ENCODE results near the gene HOXD4.

Gene HOXD4

DNA sequence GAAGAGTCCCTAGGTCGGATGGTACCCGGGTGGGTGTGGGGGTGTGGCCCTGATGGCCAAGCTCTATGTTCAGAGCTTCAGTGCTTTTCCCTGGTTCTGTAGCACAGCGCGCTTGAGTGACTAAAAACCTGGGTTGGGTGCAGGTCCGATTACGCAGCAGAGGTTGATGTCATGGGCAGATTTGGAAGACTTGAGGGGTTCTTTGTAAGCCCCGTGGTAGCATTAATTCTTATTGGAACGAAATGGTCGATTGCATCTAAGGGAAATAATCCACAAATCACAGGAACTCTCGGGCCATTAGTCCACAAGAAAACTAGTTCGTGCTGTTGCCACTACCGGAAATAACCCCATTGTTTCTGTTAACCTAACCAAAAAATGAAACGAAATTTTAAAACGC, 12.8 kb upstream of the HOXD4 start:
- H3K4me1 ChIP-seq (ENCODE audit: insufficient read depth, low read length), result peaks cover 25% of the 10 kb centered on the region
- H3K27ac ChIP-seq (ENCODE audit: low read depth, low read length), result peak overlapping the region; percentile 77
- H3K27me3 ChIP-seq (ENCODE audit: control insufficient read depth in 1 of 2, insufficient read depth in 2 of 2, low read length in 2 of 2), result peaks cover 0 to 14% of the 10 kb centered on the region in 2 donors
- peak overlapping the region; percentile 80 for H3K9ac ChIP-seq (ENCODE audit: low read length)
- peak overlapping the region in 1 of 2 donors; percentile 73 for H3K4me3 ChIP-seq (ENCODE audit: low read depth in 1 of 2, low read length in 2 of 2)
- H3K36me3 ChIP-seq (ENCODE audit: insufficient read depth, low read length), result no peaks in the 10 kb centered on the region
- no peaks in the 10 kb centered on the region for H3K9me3 ChIP-seq (ENCODE audit: low read length)

DNA sequence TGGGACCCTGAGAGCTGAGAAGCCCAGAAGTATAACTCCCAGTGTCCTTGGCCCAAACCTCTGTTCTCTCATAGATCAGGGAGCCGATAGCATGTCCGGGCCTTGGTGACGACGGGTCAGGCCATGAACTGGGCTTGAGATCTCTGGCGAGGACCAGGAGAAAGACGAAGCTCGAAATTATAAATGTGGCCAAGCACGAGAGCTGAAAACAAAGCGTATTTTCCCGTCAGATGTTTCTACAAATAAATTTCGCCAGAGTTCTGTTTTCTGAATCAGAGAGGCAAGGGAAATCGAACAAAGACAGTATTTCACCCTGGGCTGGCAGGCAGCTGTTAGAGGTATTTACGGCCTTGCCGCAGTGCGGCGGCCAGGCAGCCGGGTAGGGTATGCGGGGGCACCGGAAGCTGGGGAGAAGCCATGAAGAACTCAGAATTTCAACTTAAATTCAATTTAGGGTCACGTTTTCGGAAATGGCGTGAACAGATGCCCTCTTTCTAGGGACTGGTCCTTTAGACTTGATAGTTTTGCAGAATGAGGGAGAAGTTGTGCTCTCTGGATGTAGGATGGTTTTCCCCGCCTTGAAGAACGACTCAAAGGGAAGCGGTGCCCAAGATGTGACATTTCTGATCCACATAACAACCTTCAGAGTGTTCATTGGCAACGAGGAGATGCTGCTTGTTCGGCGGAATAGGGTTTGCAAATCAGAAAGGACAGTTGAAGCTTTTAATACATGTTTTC, 12.3 kb upstream of the HOXD4 start:
- Histone ChIP-seq H3K36me3 (ENCODE audit: insufficient read depth, low read length) (no peaks in the 10 kb centered on the region), H3K27me3 (ENCODE audit: control insufficient read depth in 1 of 2, insufficient read depth in 2 of 2, low read length in 2 of 2) (peaks cover 0 to 14% of the 10 kb centered on the region in 2 donors), H3K4me1 (ENCODE audit: insufficient read depth, low read length) (peaks cover 23% of the 10 kb centered on the region), H3K9ac (ENCODE audit: low read length) (peak overlapping the region; percentile 80), H3K4me3 (ENCODE audit: low read depth in 1 of 2, low read length in 2 of 2) (peak overlapping the region in 1 of 2 donors; percentile 73), H3K27ac (ENCODE audit: low read depth, low read length) (peak overlapping the region; percentile 77), H3K9me3 (ENCODE audit: low read length) (no peaks in the 10 kb centered on the region)

DNA sequence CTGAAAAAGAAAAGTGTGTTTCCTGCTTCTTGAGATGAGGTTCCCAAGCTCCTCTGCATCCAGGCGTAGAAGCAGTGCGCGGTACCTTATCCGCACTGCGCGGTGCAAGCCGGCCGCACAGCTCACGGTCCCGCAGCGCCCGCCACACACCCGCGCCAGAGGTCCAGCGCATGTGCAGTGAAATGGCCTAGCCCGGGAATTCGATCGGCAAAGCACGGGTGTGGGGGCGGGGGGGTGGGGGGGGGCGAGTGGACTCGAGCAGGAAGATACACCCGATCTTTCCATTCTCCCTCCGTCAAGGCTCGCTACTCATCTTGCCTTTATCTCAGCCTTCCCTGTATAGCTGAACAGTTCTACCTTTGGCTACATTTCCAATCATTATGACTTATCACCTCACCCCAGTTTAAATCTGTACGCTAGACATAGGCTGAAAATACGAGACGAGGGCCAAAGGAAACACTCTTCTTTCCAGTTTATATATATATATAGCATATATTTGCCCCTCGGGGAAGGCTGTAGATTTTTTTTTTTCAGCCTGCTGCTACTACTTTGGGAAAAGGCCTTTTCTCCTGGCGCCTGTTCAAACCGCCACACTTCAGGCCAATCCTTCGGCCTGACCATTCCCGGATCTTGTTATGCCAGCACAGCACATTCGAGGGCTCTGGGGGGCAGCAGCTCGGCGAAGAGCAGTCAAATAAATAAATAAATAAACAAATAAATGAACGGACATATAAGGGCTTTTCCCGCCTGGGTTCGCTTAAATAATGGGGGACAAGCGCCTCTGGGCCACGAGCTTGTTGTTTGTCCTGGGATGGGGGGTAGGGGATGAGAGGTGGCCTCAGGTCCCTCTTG, 11.5 kb upstream of the HOXD4 start:
- Histone ChIP-seq H3K4me1 (ENCODE audit: insufficient read depth, low read length) (peaks cover 20% of the 10 kb centered on the region), H3K4me3 (ENCODE audit: low read depth in 1 of 2, low read length in 2 of 2) (peak overlapping the region; percentile 58 to 73), H3K27me3 (ENCODE audit: control insufficient read depth in 1 of 2, insufficient read depth in 2 of 2, low read length in 2 of 2) (peaks cover 0 to 14% of the 10 kb centered on the region in 2 donors), H3K9ac (ENCODE audit: low read length) (peak overlapping the region; percentile 80), H3K36me3 (ENCODE audit: insufficient read depth, low read length) (no peaks in the 10 kb centered on the region), H3K9me3 (ENCODE audit: low read length) (no peaks in the 10 kb centered on the region), H3K27ac (ENCODE audit: low read depth, low read length) (peak overlapping the region; percentile 77)

DNA sequence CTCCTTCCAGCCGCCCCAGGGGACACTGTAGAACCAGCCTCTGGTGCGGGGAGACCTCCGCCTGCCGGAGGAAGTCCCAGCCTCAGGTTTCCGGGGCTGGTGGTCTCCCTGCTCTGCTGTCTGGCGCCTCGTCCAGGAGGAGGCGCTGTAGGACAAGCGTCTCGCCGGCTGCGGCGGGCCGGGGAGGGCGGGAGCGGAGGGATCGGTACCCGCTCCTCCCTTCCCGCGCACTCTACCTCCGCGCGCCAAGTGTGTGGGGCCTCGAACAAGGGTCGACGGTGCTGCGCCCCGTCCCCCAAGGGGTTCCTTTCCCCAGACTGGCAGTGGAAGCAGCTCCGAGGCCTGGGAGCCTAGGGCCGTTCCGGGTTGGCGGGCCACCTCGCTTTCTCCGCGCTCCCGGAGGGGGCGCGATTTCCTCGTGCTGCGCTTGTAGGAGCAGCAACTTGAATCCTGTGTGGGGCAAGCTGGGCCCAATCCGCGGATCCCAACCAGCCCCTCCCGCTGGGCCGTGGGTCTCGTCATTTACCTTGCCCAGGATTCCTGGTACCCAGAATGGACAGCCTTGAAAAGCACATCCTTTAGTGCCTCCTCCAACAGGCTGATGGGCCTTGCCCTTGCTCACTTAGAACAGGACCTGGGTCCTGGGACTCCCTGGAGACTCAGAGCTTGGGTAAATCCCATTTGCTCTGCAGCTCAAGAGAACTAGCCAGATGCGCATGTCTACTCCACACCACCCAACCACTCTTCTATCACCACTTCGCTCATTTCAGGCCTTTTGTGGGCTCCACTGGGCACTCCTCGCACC, 10.6 kb upstream of the HOXD4 start:
- H3K9me3 ChIP-seq (ENCODE audit: low read length), result no peaks in the 10 kb centered on the region
- peak overlapping the region; percentile 57 to 58 for H3K4me3 ChIP-seq (ENCODE audit: low read depth in 1 of 2, low read length in 2 of 2)
- no peaks in the 10 kb centered on the region for H3K36me3 ChIP-seq (ENCODE audit: insufficient read depth, low read length)
- H3K9ac ChIP-seq (ENCODE audit: low read length), result no peak overlapping the region
- peaks cover 0 to 14% of the 10 kb centered on the region in 2 donors for H3K27me3 ChIP-seq (ENCODE audit: control insufficient read depth in 1 of 2, insufficient read depth in 2 of 2, low read length in 2 of 2)
- H3K4me1 ChIP-seq (ENCODE audit: insufficient read depth, low read length), result peaks cover 20% of the 10 kb centered on the region
- H3K27ac ChIP-seq (ENCODE audit: low read depth, low read length), result peak overlapping the region; percentile 71

DNA sequence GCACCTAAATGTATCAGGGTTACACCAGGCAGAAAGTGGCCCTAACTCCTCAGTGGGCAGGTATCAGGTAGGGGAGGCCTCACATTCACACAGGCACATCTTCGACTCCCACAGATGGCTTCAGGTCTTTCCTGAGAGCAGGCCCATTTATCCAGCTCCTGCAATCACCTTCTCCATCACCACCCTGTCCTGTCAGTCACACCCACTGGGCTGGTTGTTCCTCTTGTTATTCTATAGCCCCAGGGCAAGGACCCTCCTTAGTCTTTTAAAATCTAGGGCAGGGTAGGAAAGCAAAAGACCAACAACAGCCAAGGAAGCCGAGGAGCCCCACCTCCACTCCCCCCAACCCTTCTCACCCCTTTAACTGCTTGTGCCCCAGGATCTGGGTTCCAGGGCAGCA, 9.1 kb upstream of the HOXD4 start:
- Histone ChIP-seq H3K36me3 (ENCODE audit: insufficient read depth, low read length) (no peaks in the 10 kb centered on the region), H3K4me3 (ENCODE audit: low read depth in 1 of 2, low read length in 2 of 2) (no peak overlapping the region), H3K27me3 (ENCODE audit: control insufficient read depth in 1 of 2, insufficient read depth in 2 of 2, low read length in 2 of 2) (peaks cover 0 to 7% of the 10 kb centered on the region in 2 donors), H3K9me3 (ENCODE audit: low read length) (no peaks in the 10 kb centered on the region), H3K27ac (ENCODE audit: low read depth, low read length) (no peak overlapping the region), H3K4me1 (ENCODE audit: insufficient read depth, low read length) (peaks cover 34% of the 10 kb centered on the region), H3K9ac (ENCODE audit: low read length) (no peak overlapping the region)

DNA sequence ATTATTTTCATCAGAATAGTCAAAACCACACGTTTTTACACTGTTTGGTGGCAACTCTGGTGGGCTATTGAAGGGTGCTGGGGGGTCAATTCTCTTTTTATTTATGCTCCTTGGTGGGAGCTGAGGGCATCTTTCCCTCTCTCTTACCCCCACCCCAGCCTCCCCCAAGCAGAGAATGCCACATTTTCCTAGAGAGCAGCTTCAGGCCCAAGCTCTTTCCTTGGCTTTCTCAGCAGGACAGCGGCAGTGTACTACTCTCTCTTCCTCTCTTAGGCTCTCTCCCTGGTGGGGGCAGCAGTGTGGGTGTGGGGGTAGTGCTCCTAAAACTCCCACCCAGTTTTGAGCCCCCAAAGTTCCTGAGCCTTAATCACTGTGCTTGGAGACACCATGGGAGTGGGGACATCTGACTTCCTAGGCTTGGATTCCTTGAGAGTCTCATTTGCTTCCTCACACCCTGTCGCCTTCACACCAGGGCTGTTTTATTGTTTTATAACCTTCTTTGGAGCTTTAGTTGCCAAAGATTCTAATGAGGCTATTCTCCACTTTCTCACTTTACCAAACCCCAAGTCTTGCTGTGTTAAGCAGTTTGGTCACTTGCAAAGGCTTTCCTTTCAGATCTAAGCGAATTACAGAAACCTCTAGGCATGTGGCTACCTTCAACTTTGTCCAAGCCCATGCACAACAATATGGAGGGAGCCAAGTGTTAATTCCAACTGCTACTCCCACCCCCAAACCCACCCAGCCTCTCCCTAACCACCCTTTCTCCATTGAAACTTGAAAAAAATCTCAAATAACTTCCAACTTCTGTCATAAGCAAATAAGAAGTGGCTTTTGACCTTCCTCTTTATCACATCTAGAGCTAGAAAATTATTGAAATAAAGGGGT, 6.0 kb upstream of the HOXD4 start:
- Histone ChIP-seq H3K9ac (ENCODE audit: low read length) (no peak overlapping the region), H3K36me3 (ENCODE audit: insufficient read depth, low read length) (peaks cover 5% of the 10 kb centered on the region), H3K27me3 (ENCODE audit: control insufficient read depth in 1 of 2, insufficient read depth in 2 of 2, low read length in 2 of 2) (peaks cover 0 to 7% of the 10 kb centered on the region in 2 donors), H3K4me1 (ENCODE audit: insufficient read depth, low read length) (peaks cover 31% of the 10 kb centered on the region), H3K27ac (ENCODE audit: low read depth, low read length) (no peak overlapping the region), H3K4me3 (ENCODE audit: low read depth in 1 of 2, low read length in 2 of 2) (no peak overlapping the region), H3K9me3 (ENCODE audit: low read length) (no peaks in the 10 kb centered on the region)

DNA sequence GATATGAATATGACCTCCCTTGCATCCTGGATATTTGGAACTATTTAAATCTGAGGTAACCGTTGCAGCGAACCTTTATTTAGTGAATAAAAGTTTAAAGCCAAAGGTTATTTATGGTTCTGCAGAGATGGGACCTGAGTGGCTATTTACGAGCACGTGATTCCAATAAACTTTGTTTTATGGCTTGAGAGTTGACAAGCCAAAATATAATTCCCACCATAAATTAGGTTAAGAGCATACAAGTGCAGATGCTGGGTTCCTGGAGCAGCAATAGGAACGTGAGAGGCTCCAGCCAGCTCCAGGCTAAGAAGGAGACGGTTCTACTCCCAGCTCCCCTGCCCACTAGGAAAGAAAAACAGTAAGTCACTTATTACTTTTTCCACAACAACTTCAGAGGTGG, 5.2 kb upstream of the HOXD4 start:
- H3K27me3 ChIP-seq (ENCODE audit: control insufficient read depth in 1 of 2, insufficient read depth in 2 of 2, low read length in 2 of 2), result peaks cover 0 to 3% of the 10 kb centered on the region in 2 donors
- H3K4me3 ChIP-seq (ENCODE audit: low read depth in 1 of 2, low read length in 2 of 2), result no peak overlapping the region

DNA sequence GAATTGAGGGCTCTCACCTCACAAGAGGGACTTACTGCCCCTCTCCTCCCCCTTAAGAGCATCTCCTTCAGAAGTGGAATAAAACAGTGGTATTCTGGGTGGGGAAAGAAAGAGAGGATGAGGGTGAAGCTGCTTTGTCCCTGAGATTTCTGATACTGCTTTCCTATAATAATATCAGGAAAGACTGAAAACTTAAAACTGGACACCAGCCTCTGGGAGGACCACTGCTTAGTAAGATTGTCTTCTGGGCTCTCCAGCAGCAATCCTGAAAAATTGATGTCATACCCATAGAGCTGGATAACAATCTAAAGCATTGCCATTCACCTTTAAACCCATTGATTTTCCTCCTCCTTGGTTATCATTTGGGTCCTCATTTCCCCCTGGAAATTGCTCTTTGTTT, 4.7 kb upstream of the HOXD4 start:
- Histone ChIP-seq H3K27ac (ENCODE audit: low read depth, low read length) (no peak overlapping the region), H3K27me3 (ENCODE audit: control insufficient read depth in 1 of 2, insufficient read depth in 2 of 2, low read length in 2 of 2) (no peaks in the 10 kb centered on the region), H3K4me1 (ENCODE audit: insufficient read depth, low read length) (peaks cover 25% of the 10 kb centered on the region), H3K9ac (ENCODE audit: low read length) (no peak overlapping the region), H3K9me3 (ENCODE audit: low read length) (no peaks in the 10 kb centered on the region), H3K4me3 (ENCODE audit: low read depth in 1 of 2, low read length in 2 of 2) (no peak overlapping the region), H3K36me3 (ENCODE audit: insufficient read depth, low read length) (peaks cover 14% of the 10 kb centered on the region)

More for the DNA sequence above, 5.2 kb upstream of the HOXD4 start:
- no peaks in the 10 kb centered on the region for H3K9me3 ChIP-seq (ENCODE audit: low read length)
- H3K9ac ChIP-seq (ENCODE audit: low read length), result no peak overlapping the region
- peaks cover 28% of the 10 kb centered on the region for H3K4me1 ChIP-seq (ENCODE audit: insufficient read depth, low read length)
- H3K27ac ChIP-seq (ENCODE audit: low read depth, low read length), result no peak overlapping the region
- peaks cover 11% of the 10 kb centered on the region for H3K36me3 ChIP-seq (ENCODE audit: insufficient read depth, low read length)

DNA sequence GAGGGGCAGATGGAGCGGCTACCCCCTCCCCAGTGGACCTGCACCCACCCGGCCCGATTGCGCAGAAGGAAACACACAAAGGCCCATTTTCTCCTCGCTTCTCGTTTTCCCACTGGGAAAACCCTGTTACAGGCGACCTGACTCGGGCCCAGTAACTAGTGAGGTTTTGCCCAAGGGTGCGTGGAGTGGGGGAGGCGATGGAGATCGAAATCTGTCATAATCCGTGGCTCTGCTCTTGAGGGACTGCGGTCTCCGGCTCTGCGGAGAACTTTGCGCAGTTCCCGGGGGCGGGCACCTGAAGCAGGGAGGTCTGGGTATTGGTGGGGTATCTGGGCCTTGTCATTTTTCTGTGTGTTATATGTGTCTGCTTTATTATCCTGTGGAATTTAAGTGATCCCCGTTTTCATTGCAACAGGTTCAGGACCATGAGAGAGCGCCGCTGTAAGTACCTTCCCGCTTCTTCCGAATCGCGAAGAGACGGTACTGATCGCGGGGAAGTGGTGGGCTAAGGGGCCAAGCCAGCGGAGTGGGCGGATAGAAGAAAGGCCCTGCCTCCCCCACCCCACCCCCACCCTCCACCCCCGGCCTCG, 4.0 kb upstream of the HOXD4 start:
- H3K4me3 ChIP-seq (ENCODE audit: low read depth in 1 of 2, low read length in 2 of 2), result no peak overlapping the region
- H3K9ac ChIP-seq (ENCODE audit: low read length), result no peak overlapping the region
- peaks cover 14% of the 10 kb centered on the region for H3K36me3 ChIP-seq (ENCODE audit: insufficient read depth, low read length)
- H3K27ac ChIP-seq (ENCODE audit: low read depth, low read length), result no peak overlapping the region
- H3K9me3 ChIP-seq (ENCODE audit: low read length), result no peaks in the 10 kb centered on the region
- no peaks in the 10 kb centered on the region for H3K27me3 ChIP-seq (ENCODE audit: control insufficient read depth in 1 of 2, insufficient read depth in 2 of 2, low read length in 2 of 2)
- peaks cover 25% of the 10 kb centered on the region for H3K4me1 ChIP-seq (ENCODE audit: insufficient read depth, low read length)

DNA sequence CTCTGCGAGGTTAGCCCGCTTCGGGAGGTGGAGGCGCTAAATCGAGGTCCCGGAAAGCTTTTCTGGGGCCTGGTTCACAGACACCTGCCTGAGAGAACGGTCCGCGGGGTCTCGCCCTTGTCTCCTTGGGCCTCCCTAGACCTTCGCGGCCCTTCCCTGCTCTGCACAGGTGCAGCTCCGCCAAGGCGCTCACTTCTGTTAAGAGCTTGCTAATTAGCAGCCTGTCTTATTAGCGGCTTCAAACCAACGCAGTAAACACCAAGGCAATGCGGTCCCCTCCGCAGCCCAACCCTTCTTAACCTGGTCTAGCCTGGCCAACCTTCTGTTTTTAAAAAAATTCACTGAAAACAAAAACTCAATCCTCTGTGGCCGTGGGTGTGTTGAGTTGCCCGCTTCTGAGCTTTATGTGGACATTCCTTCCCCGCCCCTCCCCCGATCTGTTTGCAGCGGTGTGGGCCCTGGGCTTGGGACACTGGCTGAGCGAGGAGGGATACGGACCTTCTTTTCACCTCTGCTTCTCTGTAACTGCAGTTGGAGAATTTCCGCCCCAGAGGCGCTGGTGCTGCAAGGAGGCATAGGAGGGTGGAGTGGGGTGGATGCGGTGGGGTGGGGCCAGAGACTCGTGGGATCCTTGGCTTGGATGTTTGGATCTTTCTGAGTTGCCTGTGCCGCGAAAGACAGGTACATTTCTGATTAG, 3.4 kb upstream of the HOXD4 start:
- no peaks in the 10 kb centered on the region for H3K27me3 ChIP-seq (ENCODE audit: control insufficient read depth in 1 of 2, insufficient read depth in 2 of 2, low read length in 2 of 2)
- no peak overlapping the region for H3K4me3 ChIP-seq (ENCODE audit: low read depth in 1 of 2, low read length in 2 of 2)
- peaks cover 20% of the 10 kb centered on the region for H3K36me3 ChIP-seq (ENCODE audit: insufficient read depth, low read length)
- no peak overlapping the region for H3K27ac ChIP-seq (ENCODE audit: low read depth, low read length)
- peaks cover 25% of the 10 kb centered on the region for H3K4me1 ChIP-seq (ENCODE audit: insufficient read depth, low read length)
- no peaks in the 10 kb centered on the region for H3K9me3 ChIP-seq (ENCODE audit: low read length)
- H3K9ac ChIP-seq (ENCODE audit: low read length), result no peak overlapping the region

All from muscle layer of colon (tissue), 2 donors.